Purkinje cell (primary cell): ENCODE results near the gene NUAK2. TPM values are rescaled to one million over a fixed set of nuclear protein-coding genes. Genes with fewer than 3 reads are reported as not detected.

Experiments
- polyA plus RNA-seq: library from polyadenylated mRNA; unstranded; fragments of >200 nt; fragmentation: Nextera tagmentation; gene quantifications from 2 replicates; pipeline ENCODE4 v1.2.1, GENCODE V29; 2014

Gene NUAK2
- polyA plus RNA-seq = not detected in 2 replicates

GRCh38 chr1:205321162-205321958 is at the start of gene NUAK2:
Gene NUAK2 (minus strand): TSS chr1:205321745. CDS start chr1:205321628, 117 bp downstream.

GRCh38 chr1:205356440-205357139 is 35.0 kb upstream of the NUAK2 start, which contains the start of gene KLHDC8A:
Gene KLHDC8A (minus strand): TSS chr1:205356922. CDS start chr1:205343604, 13,318 bp downstream.

Other genes with a start within 250 kb of the NUAK2 start
- 1.7 and 3.8 TPM in 2 replicates for gene TMEM81, start 237.3 kb downstream of the NUAK2 start, polyA plus RNA-seq
- 8.0 and 15.6 TPM in 2 replicates for gene RBBP5, start 199.8 kb downstream of the NUAK2 start, polyA plus RNA-seq
- 10.1 and 13.0 TPM in 2 replicates for gene DSTYK, start 110.0 kb downstream of the NUAK2 start, polyA plus RNA-seq
- 0.14 and 0.93 TPM in 2 replicates for gene TMCC2, start 93.8 kb downstream of the NUAK2 start, polyA plus RNA-seq
- 5.6 and 6.6 TPM in 2 replicates for gene KLHDC8A, start 35.2 kb upstream of the NUAK2 start, polyA plus RNA-seq
- not detected in 2 replicates for gene LEMD1, start 100.3 kb upstream of the NUAK2 start, polyA plus RNA-seq
- 0.38 TPM in 1 of 2 replicates, not detected in the other for gene BLACAT1, start 134.3 kb upstream of the NUAK2 start, polyA plus RNA-seq
- gene CDK18, start 182.9 kb upstream of the NUAK2 start, polyA plus RNA-seq = 0.85 TPM in 1 of 2 replicates, not detected in the other